Globus pallidus (tissue), 1 donor: ENCODE results near the gene FAM83F.

Source experiments
- DNase-seq: peaks from one replicate; pipeline ENCODE4 v3.0.0-alpha.2; 2015; ENCODE audit warnings: low spot score

FAM83F gene

GRCh38 chr22:39995393-39996252 lies 869 bp downstream of the FAM83F start:
- no peak for DNase-seq

GRCh38 chr22:39996732-39997131 lies 2.0 kb downstream of the FAM83F start:
- DNase-seq, result no peak

GRCh38 chr22:39997421-39997820 lies 2.7 kb downstream of the FAM83F start:
- DNase-seq, result no peak

- no peak for DNase-seq
Observed at GRCh38 chr22:39997939-39998726, 3.4 kb downstream of the FAM83F start.

GRCh38 chr22:39999144-39999757 lies 4.5 kb downstream of the FAM83F start:
- DNase-seq, result no peak

GRCh38 chr22:40000171-40000570 lies 5.4 kb downstream of the FAM83F start:
- DNase-seq, result no peak

GRCh38 chr22:40001106-40001505 lies 6.4 kb downstream of the FAM83F start:
- DNase-seq, result no peak

GRCh38 chr22:40001800-40002577 lies 7.2 kb downstream of the FAM83F start:
- DNase-seq, result no peak

GRCh38 chr22:40002935-40003715 lies 8.4 kb downstream of the FAM83F start:
- DNase-seq, result no peak

GRCh38 chr22:40004836-40005235 lies 10.1 kb downstream of the FAM83F start:
- no peak for DNase-seq

GRCh38 chr22:40006641-40007040 lies 11.9 kb downstream of the FAM83F start:
- DNase-seq, result no peak

- no peak for DNase-seq
Observed at GRCh38 chr22:40007853-40008710, 13.3 kb downstream of the FAM83F start.

GRCh38 chr22:40008726-40009291 lies 14.1 kb downstream of the FAM83F start:
- DNase-seq, result no peak

- DNase-seq, result no peak
Observed at GRCh38 chr22:40009292-40009774, 14.6 kb downstream of the FAM83F start.

- DNase-seq, result no peak
Observed at GRCh38 chr22:40009951-40010671, 15.4 kb downstream of the FAM83F start.

- no peak for DNase-seq
Observed at GRCh38 chr22:40010746-40011145, 16.0 kb downstream of the FAM83F start.

GRCh38 chr22:40014667-40015248 lies 20.0 kb downstream of the FAM83F start:
- DNase-seq, result no peak

GRCh38 chr22:40015358-40015976 lies 20.7 kb downstream of the FAM83F start:
- no peak for DNase-seq
